8988T (cell line): ENCODE results near the gene AKT1S1.
"Not testable (repeated sequence)": the region's sequence is repeated elsewhere in the genome, so short reads cannot be mapped to it uniquely, and the experiment has no call there.

ENCODE experiments used
- DNase-seq: peaks from one replicate; pipeline ENCODE4 v3.0.0; 2011

Gene AKT1S1

DNA sequence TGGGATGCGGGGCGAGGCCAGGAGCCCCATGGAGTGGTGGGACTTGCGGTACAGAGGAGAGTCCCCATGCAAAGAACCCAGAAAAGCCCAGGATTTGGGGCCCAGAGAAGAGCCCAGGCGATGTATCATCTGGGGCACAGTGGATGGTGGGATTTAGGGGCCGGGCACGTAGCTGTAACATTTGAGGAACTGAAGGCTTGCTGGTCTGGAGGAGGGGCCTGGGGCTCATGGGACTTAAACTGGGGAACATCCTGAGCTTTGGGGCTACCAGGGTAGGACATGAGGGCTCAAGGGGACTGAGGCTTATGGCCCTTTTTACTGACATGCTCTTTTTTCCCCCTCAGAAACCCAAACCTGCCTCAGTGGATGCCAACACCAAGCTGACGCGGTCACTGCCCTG is 45.6 kb downstream of the AKT1S1 start:
- DNase-seq = no peak

DNA sequence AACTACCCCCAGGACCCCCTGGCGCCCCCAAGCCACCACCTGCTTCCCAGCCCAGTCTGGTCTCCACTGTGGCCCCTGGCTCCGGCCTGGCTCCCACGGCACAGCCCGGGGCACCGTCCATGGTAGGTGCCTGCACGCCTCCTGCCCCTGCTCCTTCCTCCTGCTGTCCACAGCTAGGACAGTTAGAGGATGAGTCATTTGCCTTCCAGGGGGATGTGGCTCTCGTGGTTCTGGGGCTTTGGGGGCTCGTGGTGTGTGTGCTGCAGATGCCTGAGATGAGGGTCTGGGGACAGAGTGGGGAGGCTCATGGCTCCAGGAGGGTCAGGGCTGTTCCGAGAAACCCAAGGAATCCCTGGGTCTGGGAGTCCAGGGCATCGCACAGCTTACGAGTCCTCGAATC is 46.4 kb downstream of the AKT1S1 start:
- no peak for DNase-seq

DNA sequence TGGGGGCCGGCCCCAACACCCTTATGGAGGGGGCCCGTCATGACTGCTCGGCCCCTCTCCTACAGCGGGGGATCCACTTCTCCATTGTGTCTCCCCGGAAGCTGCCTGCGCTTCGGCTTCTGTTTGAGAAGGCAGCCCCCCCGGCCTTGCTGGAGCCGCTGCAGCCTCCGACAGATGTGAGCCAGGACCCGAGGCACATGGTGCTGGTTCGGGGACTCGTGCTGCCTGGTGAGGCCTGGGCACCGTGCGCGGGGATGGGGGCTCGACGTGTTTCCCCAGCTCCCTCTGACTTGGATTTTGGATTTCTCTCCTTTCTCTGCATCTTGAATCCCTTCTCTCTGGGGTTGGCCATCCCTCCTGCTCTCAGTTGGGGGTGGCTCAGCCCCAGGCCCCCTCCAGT is 47.4 kb downstream of the AKT1S1 start:
- DNase-seq = no peak

DNA sequence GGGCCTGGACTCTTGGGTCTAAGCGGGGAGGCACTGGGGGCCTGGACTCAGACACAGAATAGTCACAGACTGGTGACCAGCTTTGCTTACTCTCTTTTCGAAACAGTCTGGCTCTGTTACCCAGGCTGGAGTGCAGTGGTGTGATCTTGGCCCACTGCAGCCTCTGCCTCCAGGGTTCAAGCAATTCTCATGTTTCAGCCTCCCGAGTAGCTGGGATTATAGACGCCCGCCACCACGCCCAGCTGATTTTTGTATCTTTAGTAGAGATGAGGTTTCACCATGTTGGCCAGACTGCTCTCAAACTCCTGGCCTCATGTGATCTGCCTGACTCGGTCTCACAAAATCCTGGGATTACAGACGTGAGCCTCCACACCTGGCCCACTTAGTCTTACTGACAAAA is 48.0 kb downstream of the AKT1S1 start:
- DNase-seq = no peak

DNA sequence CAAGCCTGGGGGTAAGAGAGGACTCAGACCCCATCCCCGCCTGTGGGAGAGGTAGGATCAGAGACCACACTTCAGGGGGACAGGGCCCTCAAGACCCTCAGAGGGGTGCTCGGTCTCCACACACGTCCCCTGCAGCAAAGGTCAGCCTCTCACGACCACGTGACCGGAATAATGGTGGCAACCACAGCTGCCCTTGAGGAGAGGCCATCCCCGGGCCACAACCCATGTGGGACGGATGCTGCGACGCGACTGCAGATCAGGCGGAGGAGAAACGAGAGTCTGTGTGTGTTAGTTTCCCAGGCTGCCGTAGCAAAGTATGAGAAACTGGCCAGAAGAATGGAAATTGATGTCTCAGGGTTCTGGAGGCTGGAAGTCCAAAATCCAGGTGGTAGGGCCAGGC is 50.1 kb downstream of the AKT1S1 start:
- DNase-seq = no peak

DNA sequence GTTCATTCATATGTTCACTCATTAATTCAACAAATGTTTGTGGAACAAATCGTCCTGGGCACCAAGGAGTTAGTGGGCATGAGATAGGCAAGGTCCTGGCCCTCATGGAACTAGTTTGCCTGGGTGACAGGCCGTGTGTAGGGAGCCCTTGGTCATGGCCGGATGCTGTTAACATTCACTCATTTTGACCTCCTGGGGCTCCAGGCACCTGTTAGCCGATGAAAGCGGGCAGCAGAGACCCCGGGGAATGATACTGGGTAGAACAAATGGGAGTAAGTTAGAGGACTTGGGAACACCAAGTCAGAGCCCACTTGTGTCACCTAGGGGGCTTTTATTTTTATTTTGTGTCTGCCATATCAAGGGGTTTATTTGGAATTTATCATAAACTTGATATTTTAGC is 52.5 kb downstream of the AKT1S1 start:
- no peak for DNase-seq

DNA sequence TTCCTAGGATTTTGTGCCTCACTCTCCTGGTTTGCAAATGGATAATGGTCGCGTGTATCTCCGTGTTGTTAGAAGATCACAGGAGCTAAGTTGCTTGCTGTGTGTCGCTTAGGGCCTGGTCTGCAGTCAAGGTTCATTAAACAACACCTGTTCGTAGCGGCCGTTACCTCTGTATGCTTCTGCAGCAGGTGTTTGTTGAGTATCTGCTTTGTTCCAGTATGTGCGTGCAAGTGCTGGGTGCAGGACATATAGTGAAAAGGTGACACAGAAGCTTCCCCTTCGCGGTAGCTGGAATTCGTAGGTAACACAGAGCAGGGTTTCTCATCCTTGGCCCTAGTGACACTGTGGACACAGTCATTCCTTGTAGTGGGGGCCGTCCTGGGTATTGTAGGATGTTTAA is 53.7 kb downstream of the AKT1S1 start:
- no peak for DNase-seq

DNA sequence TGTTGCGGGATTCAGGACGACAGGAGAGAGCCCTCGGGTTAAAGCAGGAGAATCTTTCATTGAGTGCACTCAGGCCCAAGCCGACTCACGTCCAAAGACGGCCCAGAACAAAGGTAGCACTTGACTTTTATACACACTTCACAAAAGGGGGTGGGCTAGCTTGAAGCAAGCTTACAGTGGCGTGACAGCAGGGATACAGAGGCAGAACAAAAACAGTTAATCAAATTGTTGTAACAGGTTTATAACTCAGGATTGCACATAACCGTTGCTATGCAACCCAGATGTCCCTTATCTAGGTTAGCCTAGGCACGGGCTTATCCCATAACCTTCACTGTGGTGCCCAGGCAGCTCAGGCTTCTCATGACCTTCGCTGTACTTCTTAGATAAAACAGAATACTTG is 57.0 kb downstream of the AKT1S1 start:
- DNase-seq = no peak

DNA sequence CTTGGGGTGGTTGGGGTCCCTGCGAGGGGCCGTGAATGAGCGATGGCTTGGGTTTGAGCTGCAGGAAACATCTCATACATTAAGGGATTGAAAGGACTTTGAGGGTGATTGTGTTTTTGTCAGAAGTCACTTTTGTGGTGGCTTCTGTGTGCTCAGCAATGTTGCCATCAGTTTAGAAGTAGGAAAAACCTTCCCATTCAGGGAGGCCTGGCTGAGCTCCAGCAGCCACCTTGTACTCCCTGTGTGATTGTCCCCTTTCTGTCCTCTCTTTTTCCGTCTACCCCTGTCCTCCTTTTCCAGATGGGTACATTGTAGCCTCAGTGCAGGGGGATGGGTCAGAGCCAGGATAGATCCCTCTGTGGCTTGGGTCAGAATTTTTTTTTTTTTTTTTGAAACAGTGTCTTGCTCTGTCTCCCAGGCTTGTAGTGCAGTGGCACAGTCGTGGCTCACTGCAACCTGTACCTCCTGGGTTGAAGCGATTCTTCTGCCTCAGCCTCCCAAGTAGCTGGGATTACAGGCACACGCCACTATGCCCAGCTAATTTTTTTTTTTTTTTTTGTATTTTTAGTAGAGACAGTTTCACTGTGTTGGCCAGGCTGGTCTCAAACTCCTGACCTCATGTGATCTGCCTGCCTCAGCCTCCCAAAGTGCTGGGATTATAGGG is 57.6 kb downstream of the AKT1S1 start:
- DNase-seq = not testable (repeated sequence)
